Measurements from ENCODE around the gene SSUH2. TPM values are rescaled to one million over a fixed set of nuclear protein-coding genes. Genes with fewer than 3 reads are reported as not detected.

Gene SSUH2
- total and polyA plus RNA-seq, 2 of the 4 experiments (the other 2 are of a cell fraction) = 0.10 TPM; not detected in 1

- Histone ChIP-seq H3K27me3 (ENCODE audit: control insufficient read depth, insufficient read depth, low read length) (peaks cover 32% of the 10 kb centered on the region), H3K14ac (replicated peaks; ENCODE audit: low read depth, low read length) (no peak overlapping the region), H3K9me3 (ENCODE audit: control insufficient read depth, insufficient read depth, low read length) (peaks cover 7% of the 10 kb centered on the region), H2BK5ac (ENCODE audit: low read depth, low read length, poor library complexity, severe bottlenecking) (no peak overlapping the region), H3K4me2 (ENCODE audit: low read depth, low read length) (no peak overlapping the region), H2BK15ac (ENCODE audit: low read depth, low read length) (no peak overlapping the region), H3K4me3 (ENCODE audit: insufficient read depth, low read depth, low read length) (no peak overlapping the region), H2AK5ac (ENCODE audit: low read depth, low read length) (no peak overlapping the region), H3K27ac (ENCODE audit: insufficient read depth, low read length) (no peak overlapping the region), H3K9ac (ENCODE audit: low read depth, low read length) (no peak overlapping the region), H3K79me1 (ENCODE audit: low read depth in 1 of 2, low read length in 2 of 2) (no peaks in the 10 kb centered on the region), H4K8ac (ENCODE audit: low read depth in 2 of 2, low read length in 2 of 2) (no peak overlapping the region), H3K4me1 (ENCODE audit: control insufficient read depth, insufficient read depth, low read length) (no peaks in the 10 kb centered on the region), H3K9me1 (ENCODE audit: insufficient read depth, low read length) (no peaks in the 10 kb centered on the region), H3K56ac (ENCODE audit: extremely low read depth, insufficient read depth, low read length) (no peak overlapping the region), H4K91ac (ENCODE audit: insufficient read depth, low read depth, low read length) (no peak overlapping the region), H2BK20ac (ENCODE audit: low read depth, low read length) (no peak overlapping the region), H4K5ac (ENCODE audit: low read depth, low read length) (no peak overlapping the region), H2BK120ac (ENCODE audit: low read depth, low read length) (no peak overlapping the region), H3K4ac (ENCODE audit: low read depth, low read length) (no peak overlapping the region), H3K23ac (ENCODE audit: low read depth, low read length) (no peak overlapping the region), H2AK9ac (replicated peaks; ENCODE audit: low read depth, low read length, poor library complexity) (no peak overlapping the region), H3K18ac (ENCODE audit: low read depth, low read length) (no peak overlapping the region), H3K36me3 (ENCODE audit: control insufficient read depth, insufficient read depth, low read length) (no peaks in the 10 kb centered on the region), H2AFZ (replicated peaks; ENCODE audit: low read length, poor library complexity) (no peak overlapping the region), H4K20me1 (ENCODE audit: insufficient read depth, low read length) (no peaks in the 10 kb centered on the region)
- dilution Hi-C loops (cut with HindIII; ENCODE audit: low sequenced_read_pairs, unreplicated experiment) = no loop called here
- DNase-seq (no peak), ATAC-seq (ENCODE audit: low read depth) (no peak)
- WGBS, 2 experiments (ENCODE audit: extremely low coverage in 2 of 2, insufficient read length in 1 of 2) = 19% methylated on average over 5 of the region's 13 CpGs; no CpG with 5 or more reads in 1 of the 2 experiments
- in situ Hi-C loops (cut with MboI; ENCODE audit: low sequenced_read_pairs) = no loop called here
- ChIA-PET POLR2A (ENCODE audit: unreplicated experiment) (no interaction called here), CTCF (no interaction called here)
- BruUV-seq (replicated peaks) = no TSS peak
- TF ChIP-seq NFE2L2 (IDR thresholded peaks at IDR 0.05; ENCODE audit: low read depth, low read length) (no peak), ELK1 (IDR thresholded peaks at IDR 0.05; ENCODE audit: borderline replicate concordance, low read depth, low read length) (no peak), POLR2A (IDR thresholded peaks at IDR 0.05; ENCODE audit: low read depth, low read length) (no peak), RFX5 (IDR thresholded peaks at IDR 0.05; ENCODE audit: low read depth, low read length) (no peak), MAZ (IDR thresholded peaks at IDR 0.05; ENCODE audit: borderline replicate concordance, low read depth, low read length) (no peak), CHD1 (IDR thresholded peaks at IDR 0.05; ENCODE audit: low read depth, low read length) (no peak), RAD21 (IDR thresholded peaks at IDR 0.05; ENCODE audit: low read length) (no peak), FOS (IDR thresholded peaks at IDR 0.05; ENCODE audit: low read depth, low read length) (no peak), CEBPB (IDR thresholded peaks at IDR 0.05; ENCODE audit: low read depth, low read length) (no peak), MAFK (IDR thresholded peaks at IDR 0.05; ENCODE audit: low read depth, low read length) (no peak), CTCF (conservative IDR thresholded peaks at IDR 0.05; ENCODE audit: low read depth, low read length) (no peak), MXI1 (IDR thresholded peaks at IDR 0.05; ENCODE audit: borderline replicate concordance, low read depth, low read length) (no peak), RCOR1 (IDR thresholded peaks at IDR 0.05; ENCODE audit: insufficient replicate concordance, low read length) (no peak), SMC3 (IDR thresholded peaks at IDR 0.05; ENCODE audit: low read depth, low read length) (no peak), BHLHE40 (IDR thresholded peaks at IDR 0.05; ENCODE audit: low read depth, low read length) (no peak)
- TF ChIP-seq, protein P1, sequence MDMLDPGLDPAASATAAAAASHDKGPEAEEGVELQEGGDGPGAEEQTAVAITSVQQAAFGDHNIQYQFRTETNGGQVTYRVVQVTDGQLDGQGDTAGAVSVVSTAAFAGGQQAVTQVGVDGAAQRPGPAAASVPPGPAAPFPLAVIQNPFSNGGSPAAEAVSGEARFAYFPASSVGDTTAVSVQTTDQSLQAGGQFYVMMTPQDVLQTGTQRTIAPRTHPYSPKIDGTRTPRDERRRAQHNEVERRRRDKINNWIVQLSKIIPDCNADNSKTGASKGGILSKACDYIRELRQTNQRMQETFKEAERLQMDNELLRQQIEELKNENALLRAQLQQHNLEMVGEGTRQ (IDR thresholded peaks at IDR 0.05; ENCODE audit: low read depth, low read length) = no peak
- intact Hi-C loops (cut with micrococcal nuclease) = no loop called here
These were observed 5.5 kb downstream of the SSUH2 start for GRCh38 chr3:8638994-8639658.
